DOHH2 (cell line): ENCODE results near the gene MVB12B.

ENCODE experiments used
- H3F3A ChIP-seq: fragments of 200-600 bp; sonication (generic), shearing (Covaris generic); 2 replicates; pipeline ENCODE4 v1.6.0; 2016; ENCODE audit warnings: antibody characterized with exemption, mild to moderate bottlenecking; ENCODE audit not compliant: control insufficient read depth, insufficient read depth
- H3K27ac ChIP-seq: fragments of 200-600 bp; sonication (generic); 2 replicates; pipeline ENCODE4 v1.5.1; 2014; ENCODE audit warnings: low read depth, mild to moderate bottlenecking, low read length, moderate library complexity
- H3K27me3 ChIP-seq: fragments of 200-600 bp; sonication (generic); 2 replicates; pipeline ENCODE4 v1.6.1; 2014; ENCODE audit warnings: mild to moderate bottlenecking, low read length, mixed read lengths; ENCODE audit not compliant: control insufficient read depth
- H3K36me3 ChIP-seq: fragments of 200-600 bp; sonication (generic); 2 replicates; pipeline ENCODE4 v1.6.1; 2014; ENCODE audit warnings: mild to moderate bottlenecking, low read length, moderate library complexity, mixed read lengths; ENCODE audit not compliant: control insufficient read depth
- H3K4me1 ChIP-seq: fragments of 200-600 bp; sonication (generic); 2 replicates; pipeline ENCODE4 v1.6.1; 2014; ENCODE audit warnings: mild to moderate bottlenecking, low read length, mixed read lengths; ENCODE audit not compliant: control insufficient read depth
- H3K4me2 ChIP-seq: fragments of 200-600 bp; sonication (generic); 2 replicates; pipeline ENCODE4 v1.6.0; 2014; ENCODE audit warnings: mild to moderate bottlenecking, low read length, moderate library complexity
- H3K4me3 ChIP-seq: fragments of 200-600 bp; sonication (generic); 2 replicates; pipeline ENCODE4 v1.5.1; 2014; ENCODE audit warnings: mild to moderate bottlenecking, low read length, mixed read lengths
- H3K79me2 ChIP-seq: fragments of 200-600 bp; sonication (generic); 2 replicates; pipeline ENCODE4 v1.6.1; 2014; ENCODE audit warnings: mild to moderate bottlenecking, low read length, mixed read lengths; ENCODE audit not compliant: control insufficient read depth
- H3K9me2 ChIP-seq: fragments of 200-600 bp; sonication (generic); replicated peaks from 2 replicates; pipeline ENCODE4 v1.6.1; 2014; ENCODE audit warnings: mild to moderate bottlenecking, low read length, mixed read lengths; ENCODE audit not compliant: control insufficient read depth
- H3K9me3 ChIP-seq: fragments of 200-600 bp; sonication (generic); 2 replicates; pipeline ENCODE4 v1.6.1; 2014; ENCODE audit warnings: antibody characterized with exemption, low read length, mixed read lengths; ENCODE audit not compliant: control insufficient read depth, insufficient read depth
- H4K20me1 ChIP-seq: fragments of 200-600 bp; sonication (generic); 2 replicates; pipeline ENCODE4 v1.6.0; 2014; ENCODE audit warnings: low read depth, mild to moderate bottlenecking, antibody characterized with exemption, low read length, moderate library complexity; ENCODE audit not compliant: control insufficient read depth, insufficient read depth
- EZH2phosphoT487 ChIP-seq: fragments of 200-600 bp; sonication (generic); IDR thresholded peaks from 2 replicates; pipeline ENCODE4 v1.6.1; 2017; ENCODE audit warnings: borderline replicate concordance, mild to moderate bottlenecking, antibody characterized with exemption, low read length, moderate library complexity, mixed read lengths
- TF ChIP-seq, protein P1 (sequence below): fragments of 200-600 bp; sonication (generic); IDR thresholded peaks from one replicate; pipeline ENCODE4 v1.5.1; 2014; ENCODE audit warnings: antibody characterized with exemption, mild to moderate bottlenecking, low read depth, low read length; ENCODE audit not compliant: poor library complexity, severe bottlenecking

Gene MVB12B

DNA sequence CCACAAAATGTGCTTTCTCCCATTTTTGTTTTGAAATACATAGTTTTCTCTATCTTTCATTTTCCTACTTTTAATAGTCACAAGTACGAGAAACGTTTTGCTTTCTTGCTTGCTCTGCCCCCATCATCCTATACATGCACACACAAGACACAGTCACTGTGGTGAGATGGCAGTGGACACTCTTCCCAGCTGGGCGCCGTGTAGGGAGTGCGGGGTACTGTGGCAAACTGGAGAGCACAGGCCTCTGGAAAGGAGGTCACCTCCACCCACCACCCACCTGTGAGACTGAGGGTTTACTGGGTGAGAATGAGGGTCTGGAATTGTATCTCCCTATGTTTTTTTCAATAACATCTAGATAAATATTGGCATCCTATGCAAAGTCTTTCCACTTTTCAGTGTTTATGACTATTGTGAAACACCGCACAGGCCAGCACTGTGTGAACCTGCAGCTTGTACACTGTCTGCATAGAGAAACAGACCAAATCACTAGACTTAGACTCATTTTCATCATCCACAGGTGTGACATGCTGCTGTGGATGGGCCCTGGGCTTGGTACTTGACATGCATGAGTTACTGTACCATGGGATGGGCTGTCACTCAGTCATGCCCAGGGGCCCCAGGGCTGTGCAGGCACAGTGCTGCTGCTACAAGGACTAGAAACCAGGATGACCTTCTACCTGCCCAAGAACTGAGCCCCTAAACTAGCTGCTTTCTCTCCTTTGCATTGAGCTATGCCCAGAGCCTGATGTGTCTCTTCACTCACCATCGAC lies 169.0 kb downstream of the MVB12B start:
- Histone ChIP-seq H4K20me1 (no peaks in the 10 kb centered on the region), H3K9me3 (no peaks in the 10 kb centered on the region), H3K4me2 (no peak overlapping the region), H3K27ac (no peak overlapping the region), H3K27me3 (peaks cover 25% of the 10 kb centered on the region), H3F3A (no peaks in the 10 kb centered on the region), H3K9me2 (no peaks in the 10 kb centered on the region), H3K4me3 (no peak overlapping the region), H3K4me1 (peaks cover 11% of the 10 kb centered on the region), H3K36me3 (no peaks in the 10 kb centered on the region), H3K79me2 (no peaks in the 10 kb centered on the region)
- TF ChIP-seq EZH2phosphoT487, result no peak
- TF ChIP-seq, protein P1, sequence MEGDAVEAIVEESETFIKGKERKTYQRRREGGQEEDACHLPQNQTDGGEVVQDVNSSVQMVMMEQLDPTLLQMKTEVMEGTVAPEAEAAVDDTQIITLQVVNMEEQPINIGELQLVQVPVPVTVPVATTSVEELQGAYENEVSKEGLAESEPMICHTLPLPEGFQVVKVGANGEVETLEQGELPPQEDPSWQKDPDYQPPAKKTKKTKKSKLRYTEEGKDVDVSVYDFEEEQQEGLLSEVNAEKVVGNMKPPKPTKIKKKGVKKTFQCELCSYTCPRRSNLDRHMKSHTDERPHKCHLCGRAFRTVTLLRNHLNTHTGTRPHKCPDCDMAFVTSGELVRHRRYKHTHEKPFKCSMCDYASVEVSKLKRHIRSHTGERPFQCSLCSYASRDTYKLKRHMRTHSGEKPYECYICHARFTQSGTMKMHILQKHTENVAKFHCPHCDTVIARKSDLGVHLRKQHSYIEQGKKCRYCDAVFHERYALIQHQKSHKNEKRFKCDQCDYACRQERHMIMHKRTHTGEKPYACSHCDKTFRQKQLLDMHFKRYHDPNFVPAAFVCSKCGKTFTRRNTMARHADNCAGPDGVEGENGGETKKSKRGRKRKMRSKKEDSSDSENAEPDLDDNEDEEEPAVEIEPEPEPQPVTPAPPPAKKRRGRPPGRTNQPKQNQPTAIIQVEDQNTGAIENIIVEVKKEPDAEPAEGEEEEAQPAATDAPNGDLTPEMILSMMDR, result no peak

DNA sequence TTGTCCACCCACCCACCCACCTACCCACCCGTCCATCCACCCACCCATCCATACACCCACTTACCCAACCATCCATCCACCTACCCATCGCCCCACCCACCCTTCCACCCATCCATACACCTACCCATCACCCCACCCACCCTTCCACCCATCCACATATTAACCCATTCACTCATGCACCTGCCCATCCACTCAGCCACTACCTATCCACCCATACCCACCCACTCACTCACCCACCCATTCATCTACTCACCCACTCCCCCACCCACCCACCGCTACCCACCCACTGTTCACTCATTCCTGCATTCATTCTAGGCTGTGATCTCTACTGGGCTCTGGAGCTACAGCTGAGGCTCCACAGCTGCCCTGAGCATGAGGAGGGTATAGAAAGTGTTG lies 169.6 kb downstream of the MVB12B start:
- TF ChIP-seq, protein P1, result no peak
- TF ChIP-seq EZH2phosphoT487, result no peak
- H3K27ac ChIP-seq, result no peak overlapping the region
- no peaks in the 10 kb centered on the region for H4K20me1 ChIP-seq
- no peaks in the 10 kb centered on the region for H3F3A ChIP-seq
- H3K4me3 ChIP-seq, result no peak overlapping the region
- no peak overlapping the region for H3K4me2 ChIP-seq
- H3K27me3 ChIP-seq, result peaks cover 22% of the 10 kb centered on the region
- no peaks in the 10 kb centered on the region for H3K36me3 ChIP-seq
- H3K9me3 ChIP-seq, result no peaks in the 10 kb centered on the region
- H3K79me2 ChIP-seq, result no peaks in the 10 kb centered on the region
- H3K4me1 ChIP-seq, result peaks cover 17% of the 10 kb centered on the region
- H3K9me2 ChIP-seq, result no peaks in the 10 kb centered on the region

DNA sequence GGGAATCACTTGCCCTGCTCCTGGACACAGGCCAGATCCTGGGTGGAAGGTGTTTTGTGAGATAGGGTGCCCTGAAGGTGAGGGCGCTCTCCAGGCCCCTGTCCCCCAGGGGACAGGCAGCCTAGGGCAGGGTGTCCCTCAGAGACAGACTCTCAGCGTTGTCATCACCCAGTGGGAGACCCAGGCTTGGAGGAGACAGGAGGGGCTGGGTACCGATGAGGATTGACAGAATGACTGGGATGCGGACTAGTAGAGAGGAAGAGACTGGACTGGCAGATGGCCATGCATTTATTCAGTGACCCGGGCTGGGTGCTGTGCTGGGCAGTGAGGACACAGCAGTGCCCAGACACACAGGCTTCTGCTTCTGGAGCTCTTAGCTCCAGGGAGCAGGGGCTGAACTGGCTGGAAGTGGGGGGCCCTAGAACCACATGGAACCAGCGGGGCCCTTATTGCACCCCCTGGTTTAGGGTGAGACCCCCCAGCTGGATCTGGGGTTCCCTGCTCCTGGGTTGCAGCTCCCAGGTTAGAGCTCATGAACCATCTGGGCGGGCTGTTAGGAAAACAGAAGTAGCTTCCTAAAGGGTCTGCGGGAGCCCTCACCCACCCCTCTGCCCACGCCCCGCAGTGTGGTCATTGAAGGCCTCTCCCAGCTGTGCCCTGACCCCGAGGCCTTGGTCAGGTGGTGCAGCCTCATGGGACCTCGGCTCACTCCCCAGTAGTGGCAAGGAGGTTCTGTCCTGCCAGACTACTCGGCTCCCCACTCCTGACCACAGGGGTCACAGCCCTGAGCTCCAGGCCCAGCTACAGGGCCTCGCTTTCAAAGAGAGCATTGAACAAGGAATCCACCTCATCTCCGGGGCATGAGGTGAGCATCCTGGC lies 170.4 kb downstream of the MVB12B start:
- Histone ChIP-seq H3K36me3 (no peaks in the 10 kb centered on the region), H3K4me2 (no peak overlapping the region), H3K9me3 (no peaks in the 10 kb centered on the region), H3K27ac (no peak overlapping the region), H4K20me1 (no peaks in the 10 kb centered on the region), H3K9me2 (no peaks in the 10 kb centered on the region), H3K79me2 (no peaks in the 10 kb centered on the region), H3K4me1 (peaks cover 18% of the 10 kb centered on the region), H3F3A (no peaks in the 10 kb centered on the region), H3K27me3 (peaks cover 22% of the 10 kb centered on the region), H3K4me3 (no peak overlapping the region)
- TF ChIP-seq, protein P1, result no peak
- no peak for TF ChIP-seq EZH2phosphoT487
